Panc1 (cell line): Measurements from ENCODE around the gene COMMD4.

Experiments used
- CTCF ChIP-seq: fragments of 450-650 bp; IDR thresholded peaks from 2 replicates; pipeline ENCODE4 v1.5.1; 2017; ENCODE audit warnings: mild to moderate bottlenecking
- POLR2AphosphoS5 ChIP-seq: IDR thresholded peaks from 2 replicates; pipeline ENCODE4 v1.6.1; 2012; ENCODE audit warnings: mild to moderate bottlenecking, low read depth, low read length, moderate library complexity

- no peak for TF ChIP-seq CTCF
- TF ChIP-seq POLR2AphosphoS5, result no peak
These were observed 31.1 kb downstream of the COMMD4 start for GRCh38 chr15:75367006-75367405.
